ENCODE data around the gene GIT2. TPM values are rescaled to one million over a fixed set of nuclear protein-coding genes. Genes with fewer than 3 reads are reported as not detected.

Gene GIT2, protein sequence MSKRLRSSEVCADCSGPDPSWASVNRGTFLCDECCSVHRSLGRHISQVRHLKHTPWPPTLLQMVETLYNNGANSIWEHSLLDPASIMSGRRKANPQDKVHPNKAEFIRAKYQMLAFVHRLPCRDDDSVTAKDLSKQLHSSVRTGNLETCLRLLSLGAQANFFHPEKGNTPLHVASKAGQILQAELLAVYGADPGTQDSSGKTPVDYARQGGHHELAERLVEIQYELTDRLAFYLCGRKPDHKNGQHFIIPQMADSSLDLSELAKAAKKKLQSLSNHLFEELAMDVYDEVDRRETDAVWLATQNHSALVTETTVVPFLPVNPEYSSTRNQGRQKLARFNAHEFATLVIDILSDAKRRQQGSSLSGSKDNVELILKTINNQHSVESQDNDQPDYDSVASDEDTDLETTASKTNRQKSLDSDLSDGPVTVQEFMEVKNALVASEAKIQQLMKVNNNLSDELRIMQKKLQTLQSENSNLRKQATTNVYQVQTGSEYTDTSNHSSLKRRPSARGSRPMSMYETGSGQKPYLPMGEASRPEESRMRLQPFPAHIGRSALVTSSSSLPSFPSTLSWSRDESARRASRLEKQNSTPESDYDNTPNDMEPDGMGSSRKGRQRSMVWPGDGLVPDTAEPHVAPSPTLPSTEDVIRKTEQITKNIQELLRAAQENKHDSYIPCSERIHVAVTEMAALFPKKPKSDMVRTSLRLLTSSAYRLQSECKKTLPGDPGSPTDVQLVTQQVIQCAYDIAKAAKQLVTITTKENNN
- 35.5 and 47.9 TPM in 2 replicates for total RNA-seq

DNA sequence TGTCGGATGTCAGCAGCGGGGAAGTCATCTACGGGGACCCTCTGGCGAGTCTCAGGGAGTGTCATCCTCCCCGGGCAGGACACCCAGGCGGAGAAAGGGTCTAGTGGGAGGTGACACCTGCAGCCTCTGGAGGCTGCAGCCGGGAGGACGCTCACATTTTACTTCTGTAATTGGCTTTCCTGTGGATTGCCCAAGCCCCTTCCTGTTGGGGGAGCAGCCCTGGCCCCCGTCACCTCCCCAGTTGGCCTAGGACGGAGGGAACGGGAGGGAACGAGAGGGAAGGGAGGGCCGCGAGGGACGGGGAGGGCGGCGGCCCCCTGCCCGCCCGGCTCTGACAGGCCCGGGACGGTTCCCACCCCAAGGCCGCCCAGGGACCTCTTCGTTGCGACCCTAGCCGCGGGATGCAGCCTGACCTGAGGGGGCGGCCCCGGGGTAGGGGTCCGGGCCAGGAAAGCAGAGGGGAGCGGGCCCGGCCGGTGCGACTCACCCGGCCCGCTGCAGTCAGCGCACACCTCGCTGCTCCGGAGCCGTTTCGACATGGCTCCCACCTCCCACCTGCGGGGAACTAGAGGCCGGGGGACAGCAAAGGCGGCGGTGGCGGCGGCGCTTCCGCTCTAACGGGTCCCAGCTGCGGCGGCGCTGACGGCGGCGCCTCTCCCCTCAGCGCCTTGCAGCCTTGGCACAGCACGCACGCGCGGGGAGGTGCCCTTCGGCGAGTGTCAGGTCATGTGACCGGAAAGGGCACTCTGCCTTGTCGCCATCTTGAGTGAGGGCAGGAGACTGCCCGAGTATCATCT lies at the start of gene GIT2:
Gene GIT2 (minus strand): TSS at position 683 of the 797 bp plus-strand sequence. CDS start 144 bp downstream, at position 539.

DNA sequence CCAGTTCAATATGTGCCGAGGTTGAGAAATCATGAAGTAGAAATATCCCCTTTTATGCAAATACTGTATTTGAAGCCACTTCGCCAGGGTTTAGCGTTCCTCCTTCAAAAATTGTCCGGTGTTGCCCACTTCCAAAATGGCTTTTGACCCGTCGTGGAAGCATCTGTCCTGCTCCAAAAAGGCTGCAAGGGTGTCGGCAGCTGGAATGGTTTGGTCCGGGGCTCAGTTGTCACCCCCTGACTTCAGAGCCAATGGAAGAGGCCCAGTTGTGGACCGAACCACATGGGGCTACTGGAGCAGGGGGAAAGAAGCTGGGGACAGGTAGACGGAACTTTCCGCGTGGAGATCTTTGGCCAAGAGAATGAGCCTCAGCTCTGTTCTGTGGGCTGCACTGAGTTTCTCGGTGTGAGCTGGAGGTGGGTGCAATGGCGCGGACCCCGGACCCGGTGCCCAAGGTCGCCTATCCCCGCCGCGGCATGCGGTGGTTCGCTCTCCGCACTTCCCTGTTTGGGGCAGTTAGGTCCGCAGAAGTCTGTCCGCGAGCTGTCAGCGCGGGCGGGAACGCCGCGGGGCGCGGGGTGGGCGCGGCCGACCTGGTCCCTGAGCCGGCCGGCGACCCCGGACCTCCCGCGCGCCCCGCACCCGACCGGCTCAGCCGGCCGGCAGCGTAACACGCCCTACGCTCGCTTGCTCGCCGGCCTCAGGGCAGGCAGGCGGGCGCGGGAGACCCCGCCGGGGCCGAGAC lies 2.9 kb upstream of the GIT2 start, which contains the start of gene ANKRD13A:
Gene ANKRD13A (plus strand): TSS at position 527 of the 745 bp plus-strand sequence. CDS start 259 bp downstream, outside the sequence.

DNA sequence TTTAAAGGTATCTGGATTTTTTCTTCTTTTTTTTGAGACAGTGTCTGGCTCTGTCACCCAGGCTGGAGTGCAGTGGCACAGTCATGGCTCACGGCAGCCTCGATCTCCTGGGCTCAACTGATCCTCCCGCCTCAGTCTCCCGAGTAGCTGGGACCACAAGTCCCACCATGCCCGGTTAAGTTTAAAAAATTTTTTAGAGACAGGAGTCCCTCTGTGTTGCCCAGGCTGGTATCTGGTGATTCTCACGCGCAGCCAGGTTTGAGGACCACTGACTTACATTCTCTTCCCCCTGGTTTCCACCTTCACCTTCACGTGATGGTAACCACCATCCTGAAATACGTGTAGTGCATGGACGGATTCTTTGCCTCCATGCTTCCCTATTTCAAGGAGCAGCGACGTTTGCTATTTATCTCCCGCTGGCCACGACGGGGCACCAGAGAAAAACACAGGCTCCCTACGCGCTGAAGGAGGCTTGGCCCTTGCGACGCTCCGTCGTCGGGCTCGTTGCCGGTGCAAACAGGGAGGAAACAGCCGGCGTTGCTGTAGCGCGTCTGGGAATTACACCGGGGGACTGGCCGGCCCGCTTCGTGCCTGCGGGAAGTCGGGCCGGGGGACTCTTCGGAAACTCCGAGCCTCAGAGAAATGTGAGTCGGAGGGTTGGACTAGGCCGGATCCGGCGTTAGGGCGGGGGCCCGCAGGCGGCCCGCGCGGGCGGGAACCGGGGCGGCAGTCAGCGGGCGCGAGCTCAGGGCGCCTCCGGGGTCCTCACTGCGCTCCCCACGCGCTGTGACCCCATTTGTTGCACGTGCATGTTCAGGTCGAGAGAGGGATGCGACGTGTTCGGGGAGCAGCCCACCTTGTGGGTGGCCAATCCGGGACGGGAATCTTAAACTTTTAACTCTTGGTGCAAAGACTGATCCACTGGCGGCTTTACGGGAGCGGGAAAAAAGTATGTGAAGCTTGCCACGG lies 96.1 kb downstream of the GIT2 start, which contains the start of gene TCHP:
Gene TCHP (plus strand): TSS at position 492 of the 969 bp plus-strand sequence. CDS start 2,753 bp downstream, outside the sequence.

DNA sequence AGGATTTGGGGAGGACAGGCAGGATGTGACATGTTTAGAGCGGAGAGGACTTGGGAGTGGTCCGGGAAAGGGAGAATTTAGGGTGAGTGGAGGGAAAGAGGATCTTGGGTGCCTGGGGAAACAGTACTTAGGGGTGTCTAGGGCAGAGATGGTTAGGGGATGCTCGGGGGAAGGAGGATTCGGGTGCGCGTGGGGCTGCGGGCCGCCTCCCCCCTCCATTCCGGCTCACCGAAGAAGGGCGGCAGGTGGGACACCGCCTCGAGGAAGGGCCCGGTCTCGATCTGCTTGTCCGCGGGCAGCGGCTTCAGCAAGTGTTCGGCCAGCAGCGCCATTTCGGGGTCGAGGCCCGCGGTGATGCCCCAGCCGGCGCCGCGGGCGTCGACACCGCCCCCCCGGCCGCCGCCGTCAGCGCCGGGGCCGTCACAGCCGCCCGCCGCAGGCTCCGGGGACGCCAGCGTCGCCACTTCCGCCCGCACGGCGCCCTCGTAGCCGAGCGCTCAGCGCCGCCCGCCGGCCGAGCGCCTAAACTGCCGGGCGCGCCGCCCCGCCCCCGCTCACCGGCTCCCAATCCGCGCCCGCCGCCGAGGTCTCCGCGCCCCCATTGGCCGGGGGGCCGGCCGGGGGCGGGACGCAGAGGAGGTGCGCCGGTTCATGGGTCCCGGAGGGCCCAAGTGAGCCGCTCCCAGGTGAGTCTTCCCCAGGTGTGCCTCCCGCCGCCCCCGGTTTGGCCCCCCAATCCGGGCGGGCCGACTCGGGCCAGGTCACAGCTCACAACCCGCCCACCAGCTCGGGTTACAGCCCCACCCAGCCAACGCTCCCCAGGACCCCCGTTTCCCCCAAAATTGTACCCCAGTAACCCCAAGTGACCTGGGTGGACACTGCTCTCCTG lies 115.9 kb downstream of the GIT2 start, which contains the start of gene GLTP:
Gene GLTP (minus strand): TSS at position 499 of the 889 bp plus-strand sequence. CDS start 167 bp downstream, at position 332.

Other genes with a start within 250 kb of the GIT2 start
- gene TRPV4, start 163.0 kb downstream of the GIT2 start, total RNA-seq: 1.2 and 1.7 TPM in 2 replicates
- gene GLTP, start 115.8 kb downstream of the GIT2 start, total RNA-seq: 78.9 and 80.7 TPM in 2 replicates
- gene TCHP, start 96.1 kb downstream of the GIT2 start, total RNA-seq: 8.2 and 11.3 TPM in 2 replicates
- 103 and 142 TPM in 2 replicates for gene ANKRD13A, start 3.1 kb upstream of the GIT2 start, total RNA-seq
- gene C12orf76, start 52.2 kb upstream of the GIT2 start, total RNA-seq: 7.7 and 26.2 TPM in 2 replicates
- 12.8 and 33.8 TPM in 2 replicates for gene IFT81, start 128.0 kb upstream of the GIT2 start, total RNA-seq